ENCODE measurements around the gene PTPRZ1.

PTPRZ1 gene

GRCh38 chr7:121890833-121891232 lies 17.9 kb downstream of the PTPRZ1 start:
- DNase-seq (ENCODE audit: low read depth in 1 of 2, low spot score in 1 of 2): no peak

- DNase-seq (ENCODE audit: low read depth in 1 of 2, low spot score in 1 of 2): no peak
Measured at GRCh38 chr7:121891731-121892130, 18.8 kb downstream of the PTPRZ1 start.

GRCh38 chr7:121901026-121901425 lies 28.1 kb downstream of the PTPRZ1 start:
- no peak for DNase-seq (ENCODE audit: low read depth in 1 of 2, low spot score in 1 of 2)

GRCh38 chr7:121904120-121904519 lies 31.2 kb downstream of the PTPRZ1 start:
- no peak for DNase-seq (ENCODE audit: low read depth in 1 of 2, low spot score in 1 of 2)

- DNase-seq (ENCODE audit: low read depth in 1 of 2, low spot score in 1 of 2): no peak
Measured at GRCh38 chr7:121908042-121908441, 35.1 kb downstream of the PTPRZ1 start.

GRCh38 chr7:121909716-121910345 lies 36.9 kb downstream of the PTPRZ1 start:
- DNase-seq (ENCODE audit: low read depth in 1 of 2, low spot score in 1 of 2): no peak

GRCh38 chr7:121913947-121914675 lies 41.1 kb downstream of the PTPRZ1 start:
- DNase-seq (ENCODE audit: low read depth in 1 of 2, low spot score in 1 of 2): no peak

GRCh38 chr7:121914676-121915279 lies 41.8 kb downstream of the PTPRZ1 start:
- DNase-seq (ENCODE audit: low read depth in 1 of 2, low spot score in 1 of 2): no peak

- DNase-seq (ENCODE audit: low read depth in 1 of 2, low spot score in 1 of 2): no peak
Measured at GRCh38 chr7:121916211-121916610, 43.2 kb downstream of the PTPRZ1 start.

GRCh38 chr7:121919986-121920385 lies 47.0 kb downstream of the PTPRZ1 start:
- DNase-seq (ENCODE audit: low read depth in 1 of 2, low spot score in 1 of 2): no peak

- no peak for DNase-seq (ENCODE audit: low read depth in 1 of 2, low spot score in 1 of 2)
Measured at GRCh38 chr7:121924269-121925186, 51.6 kb downstream of the PTPRZ1 start.

- DNase-seq (ENCODE audit: low read depth in 1 of 2, low spot score in 1 of 2): no peak
Measured at GRCh38 chr7:121931149-121931902, 58.4 kb downstream of the PTPRZ1 start.

- DNase-seq (ENCODE audit: low read depth in 1 of 2, low spot score in 1 of 2): no peak
Measured at GRCh38 chr7:121932768-121933167, 59.8 kb downstream of the PTPRZ1 start.

GRCh38 chr7:121936951-121937623 lies 64.1 kb downstream of the PTPRZ1 start:
- no peak for DNase-seq (ENCODE audit: low read depth in 1 of 2, low spot score in 1 of 2)

GRCh38 chr7:121938429-121938996 lies 65.6 kb downstream of the PTPRZ1 start:
- no peak for DNase-seq (ENCODE audit: low read depth in 1 of 2, low spot score in 1 of 2)

GRCh38 chr7:121940918-121941317 lies 68.0 kb downstream of the PTPRZ1 start:
- no peak for DNase-seq (ENCODE audit: low read depth in 1 of 2, low spot score in 1 of 2)

GRCh38 chr7:121941830-121942229 lies 68.9 kb downstream of the PTPRZ1 start:
- no peak for DNase-seq (ENCODE audit: low read depth in 1 of 2, low spot score in 1 of 2)

- no peak for DNase-seq (ENCODE audit: low read depth in 1 of 2, low spot score in 1 of 2)
Measured at GRCh38 chr7:121945066-121945465, 72.1 kb downstream of the PTPRZ1 start.

- no peak for DNase-seq (ENCODE audit: low read depth in 1 of 2, low spot score in 1 of 2)
Measured at GRCh38 chr7:121945480-121946236, 72.7 kb downstream of the PTPRZ1 start.
